Fibroblast of villous mesenchyme (primary cell): Measurements from ENCODE around the gene SPTY2D1. TPM values are rescaled to one million over a fixed set of nuclear protein-coding genes. Genes with fewer than 3 reads are reported as not detected.

Source experiments
- DNase-seq: peaks from one replicate; pipeline ENCODE4 v3.0.0-alpha.2; 2010; ENCODE audit warnings: low read depth
- H3K4me3 ChIP-seq: 2 replicates; pipeline ENCODE4 v1.5.1; 2011; ENCODE audit warnings: low read depth, mild to moderate bottlenecking, low read length
- total RNA-seq: library from RNA; depleted of rRNA; stranded (reverse); fragments of >200 nt; gene quantifications from 2 replicates; pipeline ENCODE4 v1.2.3, GENCODE V29; 2012
- TF ChIP-seq, protein P1 (sequence below): IDR thresholded peaks from 2 replicates; pipeline ENCODE4 v1.5.1; 2012; ENCODE audit warnings: low read depth, mild to moderate bottlenecking, low read length; ENCODE audit not compliant: insufficient read depth

The SPTY2D1 gene
- total RNA-seq, 1 donor, result 20.7 TPM

DNA sequence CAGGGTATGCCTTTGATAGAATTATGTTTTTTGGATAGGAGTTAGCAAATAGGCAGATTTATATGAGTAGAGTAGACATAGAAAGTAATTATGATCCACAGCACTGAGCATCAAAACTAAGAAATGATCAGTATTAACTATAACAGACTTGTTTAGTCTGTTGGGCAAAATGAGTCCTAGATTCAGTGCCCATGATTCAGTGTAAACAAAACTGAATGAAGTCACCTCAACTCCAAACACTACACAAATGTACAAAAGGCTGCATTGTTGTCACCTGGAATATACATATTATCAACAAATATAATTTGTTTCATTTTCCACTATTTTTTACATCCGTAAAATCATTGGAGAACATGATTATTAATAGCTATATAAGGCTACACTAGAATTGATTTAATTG lies 52.3 kb downstream of the SPTY2D1 start:
- TF ChIP-seq, protein P1, sequence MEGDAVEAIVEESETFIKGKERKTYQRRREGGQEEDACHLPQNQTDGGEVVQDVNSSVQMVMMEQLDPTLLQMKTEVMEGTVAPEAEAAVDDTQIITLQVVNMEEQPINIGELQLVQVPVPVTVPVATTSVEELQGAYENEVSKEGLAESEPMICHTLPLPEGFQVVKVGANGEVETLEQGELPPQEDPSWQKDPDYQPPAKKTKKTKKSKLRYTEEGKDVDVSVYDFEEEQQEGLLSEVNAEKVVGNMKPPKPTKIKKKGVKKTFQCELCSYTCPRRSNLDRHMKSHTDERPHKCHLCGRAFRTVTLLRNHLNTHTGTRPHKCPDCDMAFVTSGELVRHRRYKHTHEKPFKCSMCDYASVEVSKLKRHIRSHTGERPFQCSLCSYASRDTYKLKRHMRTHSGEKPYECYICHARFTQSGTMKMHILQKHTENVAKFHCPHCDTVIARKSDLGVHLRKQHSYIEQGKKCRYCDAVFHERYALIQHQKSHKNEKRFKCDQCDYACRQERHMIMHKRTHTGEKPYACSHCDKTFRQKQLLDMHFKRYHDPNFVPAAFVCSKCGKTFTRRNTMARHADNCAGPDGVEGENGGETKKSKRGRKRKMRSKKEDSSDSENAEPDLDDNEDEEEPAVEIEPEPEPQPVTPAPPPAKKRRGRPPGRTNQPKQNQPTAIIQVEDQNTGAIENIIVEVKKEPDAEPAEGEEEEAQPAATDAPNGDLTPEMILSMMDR, result no peak
- DNase-seq, result no peak
- H3K4me3 ChIP-seq, result no peak overlapping the region

DNA sequence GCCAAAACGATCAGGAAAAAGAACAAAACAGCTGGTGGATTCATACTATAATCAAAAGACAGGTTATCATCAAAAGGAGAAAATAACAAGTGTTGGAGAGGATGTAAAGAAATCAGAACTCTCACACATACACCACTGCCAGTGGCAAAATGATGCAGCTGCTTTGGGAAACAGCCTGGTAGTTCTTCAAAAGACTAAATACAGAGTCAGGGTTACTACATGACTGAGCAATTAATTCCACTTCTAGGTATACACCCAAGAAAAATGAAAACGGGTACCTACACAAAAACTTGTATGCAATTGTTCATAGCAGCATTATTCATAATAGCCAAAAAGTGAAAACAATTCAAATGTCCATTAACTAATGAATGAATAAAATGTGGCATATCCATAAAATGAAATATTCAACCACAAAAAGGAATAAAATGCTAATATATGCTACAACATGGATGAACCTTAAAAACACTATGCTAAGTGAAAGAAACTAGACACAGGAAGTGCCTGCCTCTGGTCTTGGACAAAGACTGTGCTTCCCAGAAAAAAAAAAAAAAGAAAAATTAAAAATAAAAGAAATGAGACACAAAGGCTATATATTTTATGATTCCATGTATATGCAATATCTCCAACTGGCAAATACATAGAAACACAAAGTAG lies 53.9 kb downstream of the SPTY2D1 start:
- H3K4me3 ChIP-seq, result no peak overlapping the region
- TF ChIP-seq, protein P1, result no peak
- no peak for DNase-seq

DNA sequence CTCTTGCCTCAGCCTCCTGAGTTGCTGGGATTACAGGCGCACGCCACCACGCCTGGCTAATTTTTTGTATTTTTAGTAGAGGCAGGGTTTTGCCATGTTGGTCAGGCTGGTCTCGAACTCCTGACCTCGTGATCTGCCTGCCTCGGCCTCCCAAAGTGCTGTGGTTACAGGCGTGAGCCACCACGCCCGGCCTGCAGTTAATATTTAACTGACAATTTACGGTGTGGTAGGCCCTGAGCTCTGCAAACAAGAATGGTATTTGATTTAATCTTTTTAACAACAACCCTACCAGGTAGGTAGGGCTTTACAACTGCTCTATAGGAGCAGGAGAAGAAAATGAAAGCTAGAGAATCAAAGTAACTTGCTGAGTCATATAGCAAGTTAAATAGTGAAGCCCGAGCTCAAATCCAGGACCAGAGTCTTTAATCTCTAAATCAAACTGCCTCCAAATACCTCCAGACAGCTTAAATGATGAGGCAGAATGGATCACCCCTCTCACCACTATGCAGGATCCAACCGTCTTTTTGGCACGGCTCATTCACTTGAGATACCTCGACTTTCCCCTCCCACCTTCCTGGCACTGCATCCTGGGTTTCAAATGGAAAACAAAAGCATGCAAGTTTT lies 55.1 kb downstream of the SPTY2D1 start:
- H3K4me3 ChIP-seq, result no peak overlapping the region
- TF ChIP-seq, protein P1, result no peak
- no peak for DNase-seq

DNA sequence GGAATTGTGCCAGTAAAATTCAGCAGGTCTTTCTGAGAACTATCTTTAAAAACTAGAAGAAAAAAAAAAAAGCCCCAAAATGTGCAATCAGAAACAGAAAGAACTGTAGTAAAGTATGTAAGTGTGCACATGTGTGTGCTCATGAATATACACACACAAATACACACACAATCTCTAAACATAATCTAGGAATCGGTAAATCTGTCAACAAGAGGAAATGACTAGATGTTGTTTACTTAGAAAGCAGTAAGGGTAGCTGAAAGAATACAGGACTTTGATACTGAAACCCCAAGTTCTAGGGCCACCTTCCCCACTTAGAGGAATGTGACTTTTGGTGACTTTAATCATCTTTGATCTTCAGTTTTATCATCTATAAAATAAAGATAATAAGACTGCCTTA lies 58.8 kb downstream of the SPTY2D1 start:
- DNase-seq, result no peak
- TF ChIP-seq, protein P1, result no peak

DNA sequence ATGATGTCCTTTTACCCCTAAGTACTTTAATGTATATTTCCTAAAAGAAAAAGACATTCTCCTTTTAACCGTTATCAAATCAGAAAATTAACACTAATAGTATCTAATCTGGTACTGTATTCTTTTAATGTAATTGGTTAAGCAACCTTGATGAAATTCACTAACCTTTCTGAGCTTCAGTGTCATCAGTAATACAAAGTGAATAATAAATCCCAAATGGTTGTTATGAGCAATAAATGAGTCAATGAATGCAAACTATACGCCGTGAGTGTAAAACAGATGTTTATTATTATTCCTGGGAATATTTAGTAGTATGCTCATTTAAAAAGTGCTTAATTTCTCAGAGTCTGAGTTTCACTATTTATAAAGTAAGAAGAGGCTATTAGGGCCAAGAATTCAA lies 67.1 kb downstream of the SPTY2D1 start:
- DNase-seq, result no peak
- no peak overlapping the region for H3K4me3 ChIP-seq
- TF ChIP-seq, protein P1, result no peak

More for the DNA sequence above, 58.8 kb downstream of the SPTY2D1 start:
- H3K4me3 ChIP-seq, result no peak overlapping the region

DNA sequence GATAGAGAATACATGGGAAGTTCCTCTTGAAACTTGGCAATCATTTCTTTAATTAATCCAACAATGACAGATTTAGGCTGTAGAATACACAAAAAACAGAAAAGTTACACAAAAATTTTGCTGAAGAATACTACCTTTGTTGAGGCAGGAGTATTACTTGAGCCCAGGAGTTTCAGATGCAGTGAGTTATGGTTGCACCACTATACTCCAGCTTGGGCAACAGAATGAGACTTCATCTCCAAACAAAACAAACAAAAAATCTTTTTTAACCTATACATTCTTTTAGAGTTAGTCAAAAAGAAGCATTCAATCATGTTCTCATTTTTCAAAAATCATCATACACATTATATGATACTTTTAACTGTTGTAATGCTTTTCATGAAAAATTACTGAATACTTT lies 67.7 kb downstream of the SPTY2D1 start:
- no peak overlapping the region for H3K4me3 ChIP-seq
- no peak for DNase-seq
- TF ChIP-seq, protein P1, result no peak
